Activated CD8-positive, alpha-beta memory T cell treated with anti-CD3 and anti-CD28 coated beads, Interleukin-2, amount 50 U/mL, for 1 hour (primary cell): Measurements from ENCODE around the gene CADPS2.
"Not testable (repeated sequence)": the region's sequence is repeated elsewhere in the genome, so short reads cannot be mapped to it uniquely, and the experiment has no call there.

Experiments used
- DNase-seq: peaks from one replicate; pipeline ENCODE4 v3.0.0-alpha.2; 2020; ENCODE audit errors: extremely low read depth

The CADPS2 gene

DNA sequence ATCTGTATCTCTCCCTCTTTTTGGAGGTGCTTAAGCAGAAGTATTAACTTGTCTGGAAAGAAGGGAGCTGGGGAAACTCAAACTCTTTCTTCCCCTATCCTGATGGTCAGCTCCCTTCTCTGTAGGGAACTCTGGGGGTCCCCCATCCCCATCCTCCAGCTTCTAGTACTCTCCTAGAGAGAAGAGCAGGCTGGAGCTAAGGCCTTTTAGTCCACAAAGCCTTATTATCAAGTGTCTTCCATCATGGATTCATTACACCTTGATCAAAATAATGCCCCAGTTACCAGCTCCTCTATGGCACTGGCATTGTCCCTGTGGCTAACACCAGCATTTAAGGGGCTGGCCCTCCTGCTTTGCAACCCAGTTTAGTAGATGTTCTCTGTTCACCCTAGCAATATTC lies 35.7 kb downstream of the CADPS2 start:
- no peak for DNase-seq

GRCh38 chr7:122849957-122850328 lies 36.3 kb downstream of the CADPS2 start:
- no peak for DNase-seq

DNA sequence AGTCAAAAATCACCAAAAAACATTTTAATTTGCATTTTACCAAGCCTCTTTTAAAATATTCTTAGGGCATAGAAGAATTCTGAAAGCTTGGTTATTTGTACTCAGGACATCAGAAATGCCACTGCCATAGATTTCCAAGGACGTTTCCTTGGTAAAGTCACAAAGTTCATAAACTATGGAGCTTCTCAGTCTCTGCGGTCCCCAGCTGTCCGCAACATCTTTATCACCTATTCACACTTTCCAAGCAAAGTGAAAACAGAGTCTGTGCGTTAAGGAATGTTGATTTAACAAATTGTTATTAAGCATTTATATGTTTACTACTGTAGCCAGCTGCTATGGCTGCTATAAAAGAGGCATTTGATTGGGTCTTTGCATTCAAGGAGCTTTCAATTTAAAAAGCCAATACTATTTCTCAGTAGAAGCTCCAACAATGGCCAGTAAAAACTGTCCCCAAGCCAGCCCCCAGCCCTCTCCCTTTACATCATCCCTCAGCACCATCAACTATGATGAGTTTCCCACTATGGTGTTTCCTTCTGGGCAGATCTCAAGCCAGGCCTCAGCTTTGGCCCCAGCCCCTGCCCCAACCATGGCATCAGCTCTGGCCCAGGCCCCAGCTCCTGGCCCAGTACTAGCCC lies 36.8 kb downstream of the CADPS2 start:
- no peak for DNase-seq

GRCh38 chr7:122847871-122848473 lies 38.3 kb downstream of the CADPS2 start:
- no peak for DNase-seq

DNA sequence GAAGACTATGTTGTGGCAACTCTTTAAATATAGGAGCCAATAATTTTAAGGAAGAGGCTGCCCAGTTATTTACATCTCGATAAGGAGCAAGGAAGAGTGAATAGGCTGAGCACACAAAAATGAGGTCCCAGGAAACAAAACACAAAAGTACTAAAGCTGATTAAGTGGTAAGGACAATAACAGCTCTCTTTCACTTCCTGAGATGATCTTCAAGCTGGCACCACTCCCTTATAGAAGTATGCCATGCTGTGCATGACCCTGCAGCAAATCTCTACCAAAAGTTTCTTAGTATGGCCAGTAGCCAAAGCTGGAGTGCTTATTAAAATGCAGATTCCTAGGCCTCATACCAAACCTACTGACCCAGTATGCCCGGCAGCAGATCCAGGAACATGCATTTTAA lies 39.7 kb downstream of the CADPS2 start:
- DNase-seq = no peak

DNA sequence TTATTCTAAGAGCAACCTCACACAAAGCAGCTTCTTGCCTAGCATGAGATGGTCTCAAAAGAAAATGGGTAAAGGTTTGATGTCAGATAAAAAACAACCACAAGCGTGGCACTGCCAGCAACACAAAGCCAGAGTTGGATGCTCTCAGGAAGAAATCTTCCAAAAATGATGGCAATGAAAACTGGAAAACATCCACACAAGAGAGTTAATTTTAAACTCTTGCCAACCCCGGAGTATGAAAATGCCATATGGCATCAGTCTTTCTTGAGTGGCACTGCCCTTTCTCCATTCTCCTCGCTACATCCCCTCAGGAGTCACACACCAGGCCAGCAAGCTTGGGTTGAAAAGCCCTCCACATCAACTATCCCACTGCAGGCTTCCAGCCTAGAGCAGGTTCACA lies 41.0 kb downstream of the CADPS2 start:
- DNase-seq = no peak

DNA sequence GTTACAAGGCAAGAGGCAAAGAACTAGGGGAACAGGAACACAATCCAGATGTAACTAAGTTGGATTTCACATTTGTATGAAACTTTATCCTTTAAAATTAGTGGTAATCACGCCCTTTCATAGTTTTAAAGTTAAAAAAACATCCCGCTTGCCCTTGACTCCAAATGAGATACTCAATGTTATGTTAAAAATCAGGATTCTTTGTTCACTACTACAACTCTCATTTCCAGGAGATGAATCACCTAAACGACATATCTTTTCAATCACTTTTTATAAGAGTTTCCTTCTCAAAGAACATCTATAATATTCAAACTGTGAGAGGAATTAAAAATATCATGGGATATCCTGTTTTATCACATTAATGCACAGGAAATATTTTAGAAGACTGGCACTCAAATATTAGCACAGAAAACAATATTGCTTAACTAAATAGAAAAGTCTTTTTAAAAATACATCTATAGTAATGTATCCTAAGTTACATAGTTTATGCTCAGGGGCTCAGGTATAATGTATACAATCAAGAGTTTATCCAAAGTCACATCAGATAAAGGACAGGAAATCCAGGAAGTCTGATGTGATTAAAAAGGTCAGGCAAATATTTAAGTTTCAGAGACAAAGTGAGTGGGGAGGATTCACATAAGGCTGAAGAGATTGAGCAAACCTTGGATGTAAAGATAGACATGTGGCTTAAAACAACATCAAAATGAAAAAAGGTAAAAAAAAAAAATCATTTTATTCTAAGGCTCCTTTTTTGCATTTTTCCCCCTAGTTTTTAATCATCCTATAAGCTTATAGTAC lies 41.9 kb downstream of the CADPS2 start:
- DNase-seq = no peak

DNA sequence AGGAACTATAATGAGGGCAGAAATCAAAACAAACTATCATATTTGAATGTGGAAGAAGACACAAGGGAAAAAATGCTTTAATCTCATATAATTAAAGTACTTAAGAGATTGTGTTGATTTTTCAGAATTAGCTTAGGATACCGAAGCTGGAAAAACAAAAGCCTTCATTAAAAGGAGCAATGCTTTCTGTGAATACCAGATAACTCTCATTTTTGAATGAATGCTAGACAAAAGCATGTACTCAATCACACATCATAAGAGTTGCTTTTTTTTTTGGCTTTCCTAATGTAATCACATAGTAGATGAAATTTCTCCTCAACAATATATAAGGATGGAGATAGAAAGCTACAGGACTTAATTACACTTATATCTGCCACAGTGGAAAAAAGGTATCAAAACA lies 43.3 kb downstream of the CADPS2 start:
- DNase-seq = no peak

- not testable (repeated sequence) for DNase-seq
Measured at GRCh38 chr7:122836286-122836685, 50.0 kb downstream of the CADPS2 start.

DNA sequence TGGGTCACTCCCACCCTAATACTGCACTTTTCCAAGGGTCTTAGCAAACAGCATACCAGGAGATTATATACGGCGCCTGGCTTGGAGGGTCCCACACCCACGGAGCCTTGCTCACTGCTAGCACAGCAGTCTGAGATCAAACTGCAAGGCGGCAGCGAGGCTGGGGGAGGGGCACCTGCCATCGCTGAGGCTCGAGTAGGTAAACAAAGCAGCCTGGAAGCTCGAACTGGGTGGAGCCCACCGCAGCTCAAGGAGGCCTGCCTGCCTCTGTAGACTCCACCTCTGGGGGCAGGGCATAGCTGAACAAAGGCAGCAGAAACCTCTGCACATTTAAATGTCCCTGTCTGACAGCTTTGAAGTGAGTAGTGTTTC lies 51.7 kb downstream of the CADPS2 start:
- DNase-seq = not testable (repeated sequence)

DNA sequence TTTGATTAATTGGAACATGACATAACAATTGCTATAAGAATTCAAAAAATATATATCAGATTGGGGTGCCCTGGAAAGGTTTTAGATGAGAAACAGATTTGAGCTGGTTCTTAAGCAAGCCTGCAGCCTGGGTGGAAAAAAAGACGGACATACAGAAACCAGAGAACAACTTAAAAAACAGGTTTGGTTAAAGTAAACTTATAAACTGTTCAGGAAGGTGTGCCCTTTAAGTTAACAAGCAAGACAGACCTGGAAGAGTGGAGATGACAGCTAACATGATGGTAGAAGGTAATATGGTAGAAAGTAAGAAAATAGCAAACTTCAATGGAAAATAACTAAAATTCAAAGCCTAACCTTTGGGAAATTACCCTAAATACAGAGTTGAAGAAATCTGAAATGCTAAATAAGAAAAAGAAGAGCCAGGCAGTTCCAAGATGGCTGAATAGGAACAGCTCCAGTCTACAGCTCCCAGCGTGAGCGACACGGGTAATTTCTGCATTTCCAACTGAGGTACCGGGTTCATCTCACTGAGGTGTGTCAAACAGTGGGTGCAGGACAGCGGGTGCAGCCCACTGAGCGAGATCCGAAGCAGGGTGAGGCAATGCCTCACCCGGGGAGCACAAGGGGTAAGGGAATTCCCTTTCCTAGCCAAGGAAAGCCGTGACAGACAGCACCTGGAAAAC lies 52.2 kb downstream of the CADPS2 start:
- no peak for DNase-seq

- no peak for DNase-seq
Measured at GRCh38 chr7:122831436-122831835, 54.8 kb downstream of the CADPS2 start.

- DNase-seq = no peak
Measured at GRCh38 chr7:122829962-122830361, 56.3 kb downstream of the CADPS2 start.

DNA sequence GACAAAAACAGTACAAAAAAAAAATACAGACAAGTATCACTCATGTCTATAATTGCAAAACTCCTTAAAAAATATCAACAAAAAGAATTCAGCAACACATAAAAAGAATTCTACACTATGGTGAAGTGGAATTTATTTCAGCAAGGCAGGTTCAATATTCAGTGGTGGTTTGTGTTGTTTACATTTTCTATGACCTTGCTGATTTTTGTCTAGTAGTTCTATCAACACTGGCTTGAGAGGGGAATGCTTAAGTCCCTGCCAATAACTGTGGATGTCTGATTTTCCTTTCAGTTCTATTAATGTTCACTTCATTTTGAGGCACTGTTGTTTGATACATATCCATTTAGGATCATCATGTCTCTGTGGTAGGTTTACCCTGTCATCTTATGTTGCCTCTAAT lies 58.5 kb downstream of the CADPS2 start:
- no peak for DNase-seq

DNA sequence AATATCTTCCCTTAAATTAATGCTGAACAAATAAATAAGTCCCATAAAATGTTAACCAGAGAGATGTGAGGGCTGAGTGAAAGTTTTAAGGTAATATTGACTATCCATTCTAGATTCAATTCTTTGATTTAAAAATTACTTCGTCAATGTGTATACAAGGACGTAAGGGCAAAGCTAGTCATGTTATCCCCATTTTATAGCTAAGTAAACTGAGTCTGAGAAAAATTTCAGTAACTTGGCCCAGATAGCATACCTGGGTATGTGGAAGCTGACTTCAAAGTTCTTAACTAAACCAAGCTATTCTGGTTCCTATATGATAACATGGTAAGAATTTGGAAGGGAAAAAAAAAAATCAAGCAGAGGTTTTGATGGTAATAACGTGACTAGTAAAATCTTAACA lies 72.4 kb downstream of the CADPS2 start:
- no peak for DNase-seq

GRCh38 chr7:122803851-122804250 lies 82.4 kb downstream of the CADPS2 start:
- no peak for DNase-seq

DNA sequence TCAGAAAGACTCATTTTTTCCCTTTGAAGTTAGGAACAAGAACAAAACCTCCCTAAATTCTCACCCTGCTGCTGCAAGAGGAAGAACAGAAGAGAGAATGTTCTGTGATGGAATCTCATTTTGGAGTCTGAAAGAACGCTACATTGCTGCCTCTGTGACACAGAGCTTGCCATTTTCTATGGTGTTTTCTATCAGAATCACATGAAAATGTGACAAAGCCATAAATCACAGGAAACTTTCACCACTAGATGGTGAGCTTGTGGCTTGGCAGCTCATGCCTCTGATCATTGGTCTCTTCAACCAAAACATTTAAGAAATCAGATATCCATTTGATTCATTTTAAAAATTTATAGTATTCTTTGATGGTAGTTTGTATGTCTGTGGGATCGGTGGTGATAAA lies 82.9 kb downstream of the CADPS2 start:
- no peak for DNase-seq

GRCh38 chr7:122802301-122802751 lies 83.9 kb downstream of the CADPS2 start:
- no peak for DNase-seq

- no peak for DNase-seq
Measured at GRCh38 chr7:122791959-122792545, 94.2 kb downstream of the CADPS2 start.

- no peak for DNase-seq
Measured at GRCh38 chr7:122790591-122790990, 95.7 kb downstream of the CADPS2 start.

GRCh38 chr7:122790132-122790531 lies 96.1 kb downstream of the CADPS2 start:
- DNase-seq = no peak

GRCh38 chr7:122789156-122789555 lies 97.1 kb downstream of the CADPS2 start:
- no peak for DNase-seq
